ENCODE measurements around the gene UGDH.

Gene UGDH

GRCh38 chr4:39476187-39476895 lies 50.9 kb downstream of the UGDH start:
- no peaks in the 10 kb centered on the region for H3K27me3 ChIP-seq (ENCODE audit: insufficient read depth, insufficient read length)
- no peaks in the 10 kb centered on the region for H3K9me3 ChIP-seq (ENCODE audit: insufficient read depth, low read length)
- peaks cover 32% of the 10 kb centered on the region for H3K36me3 ChIP-seq (ENCODE audit: insufficient read depth, insufficient read length, low read length)
- TF ChIP-seq ZNF274 (IDR thresholded peaks at IDR 0.05; ENCODE audit: low read depth, low read length) (no peak), YY1 (IDR thresholded peaks at IDR 0.05; ENCODE audit: insufficient read depth, insufficient read length) (no peak), SUZ12 (IDR thresholded peaks at IDR 0.05; ENCODE audit: extremely low read depth, insufficient read depth, insufficient read length) (no peak)
- DNase-seq (ENCODE audit: low read depth, low spot score) = no peak
- H3K4me3 ChIP-seq (ENCODE audit: insufficient read length, low read depth) = no peak overlapping the region
- no peak overlapping the region for H3K9ac ChIP-seq (ENCODE audit: insufficient read length, low read depth)
- H3K4me1 ChIP-seq (ENCODE audit: insufficient read depth, insufficient read length) = no peaks in the 10 kb centered on the region

DNA sequence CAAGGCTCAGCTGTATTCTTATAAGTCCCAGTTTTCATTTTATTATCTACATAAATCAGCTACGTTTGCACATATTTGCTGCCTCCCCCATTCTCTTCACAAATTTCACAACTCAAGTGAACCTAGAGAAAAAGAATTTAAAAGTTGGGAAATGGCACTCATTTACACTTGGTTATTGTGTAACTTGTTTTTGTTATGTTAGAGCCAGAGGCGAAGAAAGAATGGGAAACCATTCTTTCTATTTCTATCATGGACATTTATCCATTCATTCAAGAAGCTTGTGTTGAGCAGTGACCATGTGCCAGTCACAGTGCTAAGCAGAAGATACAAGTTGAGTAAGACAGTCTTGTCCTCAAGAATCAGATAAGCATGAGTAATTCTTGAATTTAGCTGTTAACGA lies 54.8 kb downstream of the UGDH start:
- no peak for TF ChIP-seq YY1 (IDR thresholded peaks at IDR 0.05; ENCODE audit: insufficient read depth, insufficient read length)
- TF ChIP-seq ZNF274 (IDR thresholded peaks at IDR 0.05; ENCODE audit: low read depth, low read length) = no peak
- TF ChIP-seq SUZ12 (IDR thresholded peaks at IDR 0.05; ENCODE audit: extremely low read depth, insufficient read depth, insufficient read length) = no peak
- H3K9me3 ChIP-seq (ENCODE audit: insufficient read depth, low read length) = no peaks in the 10 kb centered on the region
- H3K36me3 ChIP-seq (ENCODE audit: insufficient read depth, insufficient read length, low read length) = peaks cover 44% of the 10 kb centered on the region
- no peak overlapping the region for H3K9ac ChIP-seq (ENCODE audit: insufficient read length, low read depth)
- H3K27me3 ChIP-seq (ENCODE audit: insufficient read depth, insufficient read length) = no peaks in the 10 kb centered on the region
- no peak for DNase-seq (ENCODE audit: low read depth, low spot score)
- no peak overlapping the region for H3K4me3 ChIP-seq (ENCODE audit: insufficient read length, low read depth)
- H3K4me1 ChIP-seq (ENCODE audit: insufficient read depth, insufficient read length) = no peaks in the 10 kb centered on the region

GRCh38 chr4:39470402-39470801 lies 56.8 kb downstream of the UGDH start:
- Histone ChIP-seq H3K27me3 (ENCODE audit: insufficient read depth, insufficient read length) (no peaks in the 10 kb centered on the region), H3K9me3 (ENCODE audit: insufficient read depth, low read length) (no peaks in the 10 kb centered on the region), H3K4me3 (ENCODE audit: insufficient read length, low read depth) (no peak overlapping the region), H3K9ac (ENCODE audit: insufficient read length, low read depth) (no peak overlapping the region), H3K4me1 (ENCODE audit: insufficient read depth, insufficient read length) (no peaks in the 10 kb centered on the region), H3K36me3 (ENCODE audit: insufficient read depth, insufficient read length, low read length) (peaks cover 44% of the 10 kb centered on the region)
- DNase-seq (ENCODE audit: low read depth, low spot score) = no peak
- TF ChIP-seq YY1 (IDR thresholded peaks at IDR 0.05; ENCODE audit: insufficient read depth, insufficient read length) (no peak), ZNF274 (IDR thresholded peaks at IDR 0.05; ENCODE audit: low read depth, low read length) (no peak), SUZ12 (IDR thresholded peaks at IDR 0.05; ENCODE audit: extremely low read depth, insufficient read depth, insufficient read length) (no peak)

GRCh38 chr4:39469429-39470077 lies 57.7 kb downstream of the UGDH start:
- TF ChIP-seq SUZ12 (IDR thresholded peaks at IDR 0.05; ENCODE audit: extremely low read depth, insufficient read depth, insufficient read length) = no peak
- no peak for TF ChIP-seq YY1 (IDR thresholded peaks at IDR 0.05; ENCODE audit: insufficient read depth, insufficient read length)
- no peak for TF ChIP-seq ZNF274 (IDR thresholded peaks at IDR 0.05; ENCODE audit: low read depth, low read length)
- no peaks in the 10 kb centered on the region for H3K27me3 ChIP-seq (ENCODE audit: insufficient read depth, insufficient read length)
- no peaks in the 10 kb centered on the region for H3K4me1 ChIP-seq (ENCODE audit: insufficient read depth, insufficient read length)
- no peak for DNase-seq (ENCODE audit: low read depth, low spot score)
- no peaks in the 10 kb centered on the region for H3K9me3 ChIP-seq (ENCODE audit: insufficient read depth, low read length)
- peaks cover 50% of the 10 kb centered on the region for H3K36me3 ChIP-seq (ENCODE audit: insufficient read depth, insufficient read length, low read length)
- no peak overlapping the region for H3K4me3 ChIP-seq (ENCODE audit: insufficient read length, low read depth)
- H3K9ac ChIP-seq (ENCODE audit: insufficient read length, low read depth) = peak overlapping the region; percentile 3

DNA sequence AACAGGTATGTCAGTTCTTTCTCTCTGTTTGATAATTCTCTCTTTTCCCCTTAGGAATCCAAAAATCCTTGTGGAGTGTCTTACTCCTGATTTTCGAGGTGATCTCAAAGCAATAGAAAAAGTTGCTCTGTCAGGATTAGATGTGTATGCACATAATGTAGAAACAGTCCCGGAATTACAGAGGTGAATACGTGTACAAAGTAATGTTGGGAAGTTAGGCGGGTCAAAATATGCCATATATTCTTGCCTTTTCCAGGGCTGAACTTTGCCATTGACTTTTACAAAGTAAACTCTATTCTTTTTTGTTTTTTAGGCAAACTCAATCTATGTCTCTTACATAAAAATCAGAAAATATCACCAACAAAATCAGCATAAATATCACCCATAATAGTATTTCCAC lies 59.8 kb downstream of the UGDH start:
- H3K4me3 ChIP-seq (ENCODE audit: insufficient read length, low read depth) = no peak overlapping the region
- TF ChIP-seq ZNF274 (IDR thresholded peaks at IDR 0.05; ENCODE audit: low read depth, low read length) (no peak), YY1 (IDR thresholded peaks at IDR 0.05; ENCODE audit: insufficient read depth, insufficient read length) (no peak), SUZ12 (IDR thresholded peaks at IDR 0.05; ENCODE audit: extremely low read depth, insufficient read depth, insufficient read length) (no peak)
- H3K9me3 ChIP-seq (ENCODE audit: insufficient read depth, low read length) = no peaks in the 10 kb centered on the region
- H3K27me3 ChIP-seq (ENCODE audit: insufficient read depth, insufficient read length) = no peaks in the 10 kb centered on the region
- DNase-seq (ENCODE audit: low read depth, low spot score) = no peak
- H3K36me3 ChIP-seq (ENCODE audit: insufficient read depth, insufficient read length, low read length) = peaks cover 55% of the 10 kb centered on the region
- H3K9ac ChIP-seq (ENCODE audit: insufficient read length, low read depth) = no peak overlapping the region
- H3K4me1 ChIP-seq (ENCODE audit: insufficient read depth, insufficient read length) = no peaks in the 10 kb centered on the region

DNA sequence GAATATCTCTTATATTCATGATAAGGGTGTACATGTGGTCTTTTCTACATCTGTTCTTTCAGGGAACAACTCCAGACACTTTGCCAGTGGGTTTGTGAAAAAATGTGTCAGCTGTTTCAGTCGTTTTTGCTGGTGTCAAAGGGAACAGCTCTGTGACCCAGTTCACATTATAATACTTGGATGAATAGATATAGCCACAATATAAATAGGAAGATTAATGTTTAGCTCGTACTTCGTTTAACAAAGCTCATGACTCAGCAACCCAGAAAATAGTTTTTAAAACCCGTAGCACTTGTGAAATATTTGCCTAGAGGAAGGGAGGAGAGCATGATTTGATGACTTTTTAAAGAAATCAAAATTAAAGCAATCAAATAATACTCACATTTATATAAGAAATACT lies 60.5 kb downstream of the UGDH start:
- TF ChIP-seq YY1 (IDR thresholded peaks at IDR 0.05; ENCODE audit: insufficient read depth, insufficient read length) (no peak), ZNF274 (IDR thresholded peaks at IDR 0.05; ENCODE audit: low read depth, low read length) (no peak), SUZ12 (IDR thresholded peaks at IDR 0.05; ENCODE audit: extremely low read depth, insufficient read depth, insufficient read length) (no peak)
- Histone ChIP-seq H3K9me3 (ENCODE audit: insufficient read depth, low read length) (no peaks in the 10 kb centered on the region), H3K4me3 (ENCODE audit: insufficient read length, low read depth) (no peak overlapping the region), H3K27me3 (ENCODE audit: insufficient read depth, insufficient read length) (no peaks in the 10 kb centered on the region), H3K36me3 (ENCODE audit: insufficient read depth, insufficient read length, low read length) (peaks cover 57% of the 10 kb centered on the region), H3K4me1 (ENCODE audit: insufficient read depth, insufficient read length) (no peaks in the 10 kb centered on the region), H3K9ac (ENCODE audit: insufficient read length, low read depth) (no peak overlapping the region)
- DNase-seq (ENCODE audit: low read depth, low spot score) = no peak

GRCh38 chr4:39464886-39465501 lies 62.2 kb downstream of the UGDH start:
- H3K36me3 ChIP-seq (ENCODE audit: insufficient read depth, insufficient read length, low read length) = peaks cover 61% of the 10 kb centered on the region
- no peak for DNase-seq (ENCODE audit: low read depth, low spot score)
- no peak overlapping the region for H3K4me3 ChIP-seq (ENCODE audit: insufficient read length, low read depth)
- TF ChIP-seq SUZ12 (IDR thresholded peaks at IDR 0.05; ENCODE audit: extremely low read depth, insufficient read depth, insufficient read length) (no peak), YY1 (IDR thresholded peaks at IDR 0.05; ENCODE audit: insufficient read depth, insufficient read length) (no peak), ZNF274 (IDR thresholded peaks at IDR 0.05; ENCODE audit: low read depth, low read length) (no peak)
- no peaks in the 10 kb centered on the region for H3K4me1 ChIP-seq (ENCODE audit: insufficient read depth, insufficient read length)
- H3K9me3 ChIP-seq (ENCODE audit: insufficient read depth, low read length) = no peaks in the 10 kb centered on the region
- no peak overlapping the region for H3K9ac ChIP-seq (ENCODE audit: insufficient read length, low read depth)
- no peaks in the 10 kb centered on the region for H3K27me3 ChIP-seq (ENCODE audit: insufficient read depth, insufficient read length)
